ENCODE results near the gene ZBED2.

- no peak for TF ChIP-seq POLR2AphosphoS5 (IDR thresholded peaks at IDR 0.05; ENCODE audit: borderline replicate concordance, low read depth, low read length)
- no peak for TF ChIP-seq EZH2 (IDR thresholded peaks at IDR 0.05)
- TF ChIP-seq FOXP2 (optimal IDR thresholded peaks at IDR 0.05; ENCODE audit: control extremely low read depth, extremely low read length, insufficient read depth): no peak
Observed at GRCh38 chr3:111590143-111590491, 5.0 kb downstream of the ZBED2 start.
